HEK293T (cell line): Measurements from ENCODE around the gene POFUT1.

Experiments used
- CTCF ChIA-PET: fragments of 350-600 bp; formaldehyde crosslinking; extraction: SDS; loops from one replicate; lab custom pipeline; 2021; ENCODE audit warnings: antibody characterized with exemption, inconsistent platforms; lab: Yijun Ruan, JAX
- POLR2A ChIA-PET: fragments of 350-600 bp; formaldehyde crosslinking; extraction: SDS; loops from one replicate; lab custom pipeline; 2020; ENCODE audit warnings: antibody characterized with exemption, inconsistent platforms; lab: Yijun Ruan, JAX
- DNase-seq: peaks from one replicate; pipeline ENCODE4 v3.0.0; 2012; ENCODE audit warnings: mixed read lengths; ENCODE audit errors: extremely low spot score
- ARNT ChIP-seq: fragments of 450-650 bp; IDR thresholded peaks from 2 replicates; pipeline ENCODE4 v1.6.1; 2017; ENCODE audit warnings: mild to moderate bottlenecking
- BHLHE40 ChIP-seq: fragments of 450-650 bp; IDR thresholded peaks from 2 replicates; pipeline ENCODE4 v1.6.1; 2016; ENCODE audit warnings: mild to moderate bottlenecking, moderate library complexity, borderline replicate concordance
- CTBP1 ChIP-seq: fragments of 450-650 bp; IDR thresholded peaks from 2 replicates; pipeline ENCODE4 v1.6.1; 2016; ENCODE audit warnings: borderline replicate concordance
- ELF4 ChIP-seq: fragments of 450-650 bp; IDR thresholded peaks from 2 replicates; pipeline ENCODE4 v1.6.1; 2017; ENCODE audit warnings: antibody characterized with exemption
- FOXA1 ChIP-seq: fragments of 450-650 bp; IDR thresholded peaks from 2 replicates; pipeline ENCODE4 v1.6.1; 2016; ENCODE audit warnings: mild to moderate bottlenecking
- FOXK2 ChIP-seq: fragments of 450-650 bp; IDR thresholded peaks from 2 replicates; pipeline ENCODE4 v1.6.1; 2016; ENCODE audit warnings: mild to moderate bottlenecking
- FOXM1 ChIP-seq: fragments of 450-650 bp; IDR thresholded peaks from 2 replicates; pipeline ENCODE4 v1.6.1; 2017; ENCODE audit warnings: mild to moderate bottlenecking, borderline replicate concordance
- HDGF ChIP-seq: fragments of 450-650 bp; IDR thresholded peaks from 2 replicates; pipeline ENCODE4 v1.6.1; 2017; ENCODE audit warnings: antibody characterized with exemption, borderline replicate concordance
- L3MBTL2 ChIP-seq: fragments of 450-650 bp; conservative IDR thresholded peaks from 2 replicates; pipeline ENCODE4 v1.6.1; 2016; ENCODE audit warnings: mild to moderate bottlenecking
- LEF1 ChIP-seq: fragments of 450-650 bp; IDR thresholded peaks from 2 replicates; pipeline ENCODE4 v1.6.1; 2017; ENCODE audit warnings: mild to moderate bottlenecking, borderline replicate concordance
- NFRKB ChIP-seq: fragments of 450-650 bp; IDR thresholded peaks from 2 replicates; pipeline ENCODE4 v1.6.1; 2016; ENCODE audit warnings: mild to moderate bottlenecking, moderate library complexity
- SP1 ChIP-seq: fragments of 450-650 bp; IDR thresholded peaks from 2 replicates; pipeline ENCODE4 v1.6.1; 2017
- SUZ12 ChIP-seq: fragments of 450-650 bp; IDR thresholded peaks from 2 replicates; pipeline ENCODE4 v1.6.1; 2016; ENCODE audit warnings: mild to moderate bottlenecking
- TARDBP ChIP-seq: fragments of 450-650 bp; IDR thresholded peaks from 2 replicates; pipeline ENCODE4 v1.6.1; 2016
- ZNF384 ChIP-seq: fragments of 450-650 bp; IDR thresholded peaks from 2 replicates; pipeline ENCODE4 v1.6.1; 2016
- TF ChIP-seq, protein P1 (sequence below): fragments of 450-650 bp; IDR thresholded peaks from 2 replicates; pipeline ENCODE4 v1.6.1; 2016

POFUT1 gene

DNA sequence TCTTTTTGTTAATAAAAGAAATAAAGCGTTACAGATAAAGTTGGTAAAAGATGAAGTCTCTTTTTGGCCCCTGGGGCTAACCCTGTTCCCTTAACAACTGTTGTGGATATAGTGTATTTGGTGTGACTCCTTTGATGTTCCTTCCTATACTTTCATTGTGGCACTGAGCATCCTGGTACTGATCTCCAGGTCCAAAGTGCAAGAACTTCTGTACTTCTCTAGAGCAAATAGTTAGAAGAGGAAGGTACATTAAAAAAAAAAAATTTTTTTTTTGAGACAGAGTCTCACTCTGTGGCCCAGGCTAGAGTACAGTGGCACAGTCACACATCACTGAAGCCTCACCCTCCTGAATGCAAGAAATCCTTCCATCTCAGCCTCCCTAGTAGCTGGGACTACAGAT is 6.2 kb downstream of the POFUT1 start:
- ChIA-PET POLR2A (interaction anchor here (1.5 kb wide), 1 partner anchor 9 kb away, joined by 4 read pairs; no protein-coding TSS in a partner anchor), CTCF (no interaction called here)
- no peak for TF ChIP-seq LEF1
- TF ChIP-seq BHLHE40, result no peak
- TF ChIP-seq FOXK2, result no peak
- TF ChIP-seq SUZ12, result no peak
- TF ChIP-seq FOXM1, result no peak
- no peak for TF ChIP-seq ARNT
- TF ChIP-seq NFRKB, result no peak
- no peak for TF ChIP-seq FOXA1
- no peak for DNase-seq

GRCh38 chr20:32215147-32215546 is 7.5 kb downstream of the POFUT1 start:
- ChIA-PET CTCF (no interaction called here), POLR2A (interaction anchor here (1.5 kb wide), 1 partner anchor 8 kb away, joined by 4 read pairs; no protein-coding TSS in a partner anchor)
- TF ChIP-seq FOXK2 (no peak), L3MBTL2 (no peak), ELF4 (no peak), BHLHE40 (no peak), NFRKB (no peak), SUZ12 (no peak), FOXM1 (no peak), HDGF (no peak), ZNF384 (no peak), TARDBP (no peak)
- TF ChIP-seq, protein P1, sequence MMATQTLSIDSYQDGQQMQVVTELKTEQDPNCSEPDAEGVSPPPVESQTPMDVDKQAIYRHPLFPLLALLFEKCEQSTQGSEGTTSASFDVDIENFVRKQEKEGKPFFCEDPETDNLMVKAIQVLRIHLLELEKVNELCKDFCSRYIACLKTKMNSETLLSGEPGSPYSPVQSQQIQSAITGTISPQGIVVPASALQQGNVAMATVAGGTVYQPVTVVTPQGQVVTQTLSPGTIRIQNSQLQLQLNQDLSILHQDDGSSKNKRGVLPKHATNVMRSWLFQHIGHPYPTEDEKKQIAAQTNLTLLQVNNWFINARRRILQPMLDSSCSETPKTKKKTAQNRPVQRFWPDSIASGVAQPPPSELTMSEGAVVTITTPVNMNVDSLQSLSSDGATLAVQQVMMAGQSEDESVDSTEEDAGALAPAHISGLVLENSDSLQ, result no peak
- DNase-seq, result no peak

GRCh38 chr20:32215729-32216128 is 8.0 kb downstream of the POFUT1 start:
- TF ChIP-seq NFRKB, result no peak
- no peak for TF ChIP-seq CTBP1
- no peak for TF ChIP-seq FOXM1
- TF ChIP-seq BHLHE40, result no peak
- TF ChIP-seq FOXA1, result no peak
- no peak for TF ChIP-seq L3MBTL2
- no peak for TF ChIP-seq SUZ12
- no peak for TF ChIP-seq LEF1
- no peak for TF ChIP-seq FOXK2
- TF ChIP-seq TARDBP, result no peak
- TF ChIP-seq SP1, result no peak
- TF ChIP-seq ZNF384, result no peak
- no peak for TF ChIP-seq ARNT
- TF ChIP-seq, protein P1, result no peak
- TF ChIP-seq HDGF, result no peak
- no peak for TF ChIP-seq ELF4
- ChIA-PET CTCF (no interaction called here), POLR2A (no interaction called here)
- no peak for DNase-seq

GRCh38 chr20:32216179-32217142 is 8.8 kb downstream of the POFUT1 start:
- DNase-seq, result no peak
- TF ChIP-seq ARNT (no peak), ELF4 (no peak), SP1 (no peak), HDGF (no peak), L3MBTL2 (no peak), FOXM1 (no peak), TARDBP (no peak), FOXA1 (no peak), FOXK2 (no peak), BHLHE40 (no peak), SUZ12 (no peak), ZNF384 (no peak), LEF1 (no peak), NFRKB (no peak), CTBP1 (no peak)
- TF ChIP-seq, protein P1, result no peak
- ChIA-PET CTCF (no interaction called here), POLR2A (interaction anchor here (0.6 kb wide), 1 partner anchor 100 kb away, joined by 3 read pairs; no protein-coding TSS in a partner anchor)

- no peak for DNase-seq
- ChIA-PET CTCF (no interaction called here), POLR2A (no interaction called here)
- TF ChIP-seq FOXK2 (no peak), ARNT (no peak), LEF1 (no peak), FOXM1 (no peak), ZNF384 (no peak), SUZ12 (no peak), L3MBTL2 (no peak), FOXA1 (no peak), SP1 (no peak), CTBP1 (no peak)
- TF ChIP-seq, protein P1, result no peak
Measured at GRCh38 chr20:32218156-32218900, 10.6 kb downstream of the POFUT1 start.
